Measurements from ENCODE around the gene HIPK2. TPM values are rescaled to one million over a fixed set of nuclear protein-coding genes. Genes with fewer than 3 reads are reported as not detected.

HIPK2 gene
- polyA plus RNA-seq, 1 donor (not counting 4 experiments of a cell fraction or from before 2014, with no cell fraction given), result 5.8 TPM

GRCh38 chr7:139646566-139646965 lies 131.2 kb downstream of the HIPK2 start:
- no peaks in the 10 kb centered on the region for H3K27me3 ChIP-seq (ENCODE audit: control insufficient read depth, extremely low read depth, insufficient read depth, low read length)
- H3K4me1 ChIP-seq (ENCODE audit: control insufficient read depth, extremely low read depth, insufficient read depth, low read length), result peaks cover 13% of the 10 kb centered on the region
- no peaks in the 10 kb centered on the region for H4K20me1 ChIP-seq (ENCODE audit: control insufficient read depth, extremely low read depth, insufficient read depth, low read length)
- H3K4me3 ChIP-seq (ENCODE audit: control insufficient read depth in 2 of 3, extremely low read depth in 1 of 3, insufficient read depth in 2 of 3, low read depth in 1 of 3, low read length in 3 of 3), result no peak overlapping the region
- no peak for DNase-seq (ENCODE audit: low read depth, low spot score)
- H3K4me2 ChIP-seq (ENCODE audit: control insufficient read depth, extremely low read depth, insufficient read depth, low read depth, low read length), result no peak overlapping the region
- no peaks in the 10 kb centered on the region for H3K9me3 ChIP-seq (ENCODE audit: control insufficient read depth, low read depth, low read length)
- no peak overlapping the region for H3K9ac ChIP-seq (ENCODE audit: control insufficient read depth, extremely low read depth, insufficient read depth, low read length)
- no peak for FAIRE-seq
- TF ChIP-seq, protein P1, sequence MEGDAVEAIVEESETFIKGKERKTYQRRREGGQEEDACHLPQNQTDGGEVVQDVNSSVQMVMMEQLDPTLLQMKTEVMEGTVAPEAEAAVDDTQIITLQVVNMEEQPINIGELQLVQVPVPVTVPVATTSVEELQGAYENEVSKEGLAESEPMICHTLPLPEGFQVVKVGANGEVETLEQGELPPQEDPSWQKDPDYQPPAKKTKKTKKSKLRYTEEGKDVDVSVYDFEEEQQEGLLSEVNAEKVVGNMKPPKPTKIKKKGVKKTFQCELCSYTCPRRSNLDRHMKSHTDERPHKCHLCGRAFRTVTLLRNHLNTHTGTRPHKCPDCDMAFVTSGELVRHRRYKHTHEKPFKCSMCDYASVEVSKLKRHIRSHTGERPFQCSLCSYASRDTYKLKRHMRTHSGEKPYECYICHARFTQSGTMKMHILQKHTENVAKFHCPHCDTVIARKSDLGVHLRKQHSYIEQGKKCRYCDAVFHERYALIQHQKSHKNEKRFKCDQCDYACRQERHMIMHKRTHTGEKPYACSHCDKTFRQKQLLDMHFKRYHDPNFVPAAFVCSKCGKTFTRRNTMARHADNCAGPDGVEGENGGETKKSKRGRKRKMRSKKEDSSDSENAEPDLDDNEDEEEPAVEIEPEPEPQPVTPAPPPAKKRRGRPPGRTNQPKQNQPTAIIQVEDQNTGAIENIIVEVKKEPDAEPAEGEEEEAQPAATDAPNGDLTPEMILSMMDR (optimal IDR thresholded peaks at IDR 0.05 in 1 of 3, IDR thresholded peaks at IDR 0.05 in 1 of 3, conservative IDR thresholded peaks at IDR 0.05 in 1 of 3; ENCODE audit: extremely low read depth in 1 of 3, insufficient read depth in 2 of 3, low read length in 3 of 3), result no peak
- no peak for TF ChIP-seq EZH2 (IDR thresholded peaks at IDR 0.05; ENCODE audit: low read length)
- no peaks in the 10 kb centered on the region for H3K9me1 ChIP-seq (ENCODE audit: control insufficient read depth, extremely low read depth, insufficient read depth, low read length)
- H3K36me3 ChIP-seq (ENCODE audit: control insufficient read depth in 2 of 2, extremely low read depth in 1 of 2, insufficient read depth in 2 of 2, low read length in 2 of 2), result peaks cover 0 to 6% of the 10 kb centered on the region in 2 experiments
- dilution Hi-C loops (cut with MboI; ENCODE audit: extremely low pct_ligation_motif_present, low sequenced_read_pairs), result no loop called here
- H3K27ac ChIP-seq (ENCODE audit: control insufficient read depth, insufficient read depth, low read length), result no peak overlapping the region
- H2AFZ ChIP-seq (ENCODE audit: control insufficient read depth, low read length), result no peak overlapping the region
- no peaks in the 10 kb centered on the region for H3K79me2 ChIP-seq (ENCODE audit: control insufficient read depth, insufficient read depth, low read length)

DNA sequence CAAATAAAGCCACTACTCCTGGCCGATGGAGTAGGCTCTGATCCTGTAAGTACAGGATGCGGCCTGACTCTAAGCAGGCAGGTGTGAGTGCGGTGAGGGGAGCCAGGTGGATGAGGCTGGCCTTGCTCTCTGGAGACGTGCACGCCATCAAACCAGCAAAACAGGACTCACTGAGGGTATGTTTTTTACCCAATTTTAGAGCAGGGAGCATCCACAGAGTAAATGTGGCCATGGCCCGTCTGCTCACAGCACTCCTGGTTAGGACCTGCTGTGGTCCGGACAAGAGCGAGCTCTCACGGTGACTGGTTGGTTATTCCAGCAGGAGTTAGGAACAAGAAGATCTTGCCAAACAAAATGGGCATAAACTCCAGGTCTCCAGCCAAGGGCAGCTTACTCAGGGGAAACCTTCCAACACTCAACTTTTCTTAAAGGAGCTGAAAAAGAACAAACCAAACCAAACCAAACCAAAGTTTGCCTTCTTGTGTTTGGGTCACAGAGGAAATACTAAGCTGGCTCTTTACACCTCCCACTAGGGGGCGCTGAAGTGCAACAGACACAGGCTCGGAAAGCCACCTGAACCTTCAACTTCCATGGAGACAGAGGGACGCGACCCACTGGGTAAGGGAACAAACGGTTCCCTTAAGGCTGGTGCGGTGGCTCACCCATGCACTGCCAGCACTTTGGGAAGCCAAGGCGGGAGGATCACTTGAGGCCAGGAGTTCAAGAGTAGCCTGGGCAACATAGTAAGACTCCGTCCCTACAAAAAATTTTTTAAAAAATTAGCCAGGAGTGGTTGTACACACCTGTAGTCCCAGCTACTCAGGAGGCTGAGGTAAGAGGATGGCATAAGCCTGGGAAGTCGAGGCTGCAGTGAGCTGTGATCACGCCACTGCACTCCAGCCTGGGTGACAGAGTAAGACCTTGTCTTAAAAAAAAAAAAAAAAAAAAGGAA lies 131.9 kb downstream of the HIPK2 start:
- dilution Hi-C loops (cut with MboI; ENCODE audit: extremely low pct_ligation_motif_present, low sequenced_read_pairs), result no loop called here
- Histone ChIP-seq H3K9me3 (ENCODE audit: control insufficient read depth, low read depth, low read length) (no peaks in the 10 kb centered on the region), H3K4me1 (ENCODE audit: control insufficient read depth, extremely low read depth, insufficient read depth, low read length) (peaks cover 5% of the 10 kb centered on the region), H3K27ac (ENCODE audit: control insufficient read depth, insufficient read depth, low read length) (no peak overlapping the region), H3K4me3 (ENCODE audit: control insufficient read depth in 2 of 3, extremely low read depth in 1 of 3, insufficient read depth in 2 of 3, low read depth in 1 of 3, low read length in 3 of 3) (no peak overlapping the region), H3K9me1 (ENCODE audit: control insufficient read depth, extremely low read depth, insufficient read depth, low read length) (no peaks in the 10 kb centered on the region), H3K9ac (ENCODE audit: control insufficient read depth, extremely low read depth, insufficient read depth, low read length) (no peak overlapping the region), H3K27me3 (ENCODE audit: control insufficient read depth, extremely low read depth, insufficient read depth, low read length) (no peaks in the 10 kb centered on the region), H3K36me3 (ENCODE audit: control insufficient read depth in 2 of 2, extremely low read depth in 1 of 2, insufficient read depth in 2 of 2, low read length in 2 of 2) (peaks cover 0 to 6% of the 10 kb centered on the region in 2 experiments), H2AFZ (ENCODE audit: control insufficient read depth, low read length) (no peak overlapping the region), H4K20me1 (ENCODE audit: control insufficient read depth, extremely low read depth, insufficient read depth, low read length) (no peaks in the 10 kb centered on the region), H3K79me2 (ENCODE audit: control insufficient read depth, insufficient read depth, low read length) (no peaks in the 10 kb centered on the region), H3K4me2 (ENCODE audit: control insufficient read depth, extremely low read depth, insufficient read depth, low read depth, low read length) (no peak overlapping the region)
- TF ChIP-seq EZH2 (IDR thresholded peaks at IDR 0.05; ENCODE audit: low read length), result no peak
- TF ChIP-seq, protein P1 (optimal IDR thresholded peaks at IDR 0.05 in 1 of 3, IDR thresholded peaks at IDR 0.05 in 1 of 3, conservative IDR thresholded peaks at IDR 0.05 in 1 of 3; ENCODE audit: extremely low read depth in 1 of 3, insufficient read depth in 2 of 3, low read length in 3 of 3), result peak; percentile 82 to 89 (median 84)
- DNase-seq (ENCODE audit: low read depth, low spot score) (no peak), FAIRE-seq (peak; percentile 61)
